HCT116 (cell line): Measurements from ENCODE around the gene OOSP4A.

Experiments
- ATF3 ChIP-seq: IDR thresholded peaks from 2 replicates; pipeline ENCODE4 v1.6.1; 2012
- CTCF ChIP-seq, 3 experiments: fragments of 200-600 bp in 1 of 3; sonication (generic) in 1 of 3; IDR thresholded peaks in 2 of 3; conservative IDR thresholded peaks in 1 of 3; 2 replicates each; pipeline ENCODE4 v1.5.1; 2012 to 2017; ENCODE audit warnings: low read depth in 2 of 3, low read length in 2 of 3, antibody characterized with exemption in 1 of 3, borderline replicate concordance in 1 of 3, control low read depth in 1 of 3, mild to moderate bottlenecking in 1 of 3, mixed read lengths in 1 of 3, mixed run types in 1 of 3, moderate library complexity in 1 of 3; ENCODE audit not compliant: insufficient read depth in 1 of 3
- EZH2 ChIP-seq: fragments of 200-600 bp; sonication (generic); IDR thresholded peaks from 2 replicates; pipeline ENCODE4 v1.6.1; 2017; ENCODE audit warnings: antibody characterized with exemption, mixed run types
- POLR2A ChIP-seq: IDR thresholded peaks from 2 replicates; pipeline ENCODE4 v1.7.0; 2011; ENCODE audit warnings: borderline replicate concordance; ENCODE audit not compliant: insufficient read depth, insufficient read length; ENCODE audit errors: extremely low read depth
- SP1 ChIP-seq: IDR thresholded peaks from 2 replicates; pipeline ENCODE4 v1.6.1; 2012; ENCODE audit warnings: low read depth
- ZFX ChIP-seq: fragments of 450-650 bp; IDR thresholded peaks from 2 replicates; pipeline ENCODE4 v1.6.1; 2017

- TF ChIP-seq CTCF (IDR thresholded peaks at IDR 0.05 in 2 of 3, conservative IDR thresholded peaks at IDR 0.05 in 1 of 3; ENCODE audit: borderline replicate concordance in 1 of 3, insufficient read depth in 1 of 3, low read depth in 2 of 3, low read length in 2 of 3) (no peak), EZH2 (no peak), SP1 (no peak), POLR2A (no peak), ATF3 (no peak), ZFX (no peak)
Observed at GRCh38 chr11:59941091-59941490, 22.7 kb upstream of the OOSP4A start.
